MCF 10A (cell line): Measurements from ENCODE around the gene DDAH2. TPM values are rescaled to one million over a fixed set of nuclear protein-coding genes. Genes with fewer than 3 reads are reported as not detected.

Experiments used
- BruUV-seq: library from RNA; stranded (reverse); fragments of 400-500 nt; replicated peaks from 2 replicates; lab custom pipeline; 2021; lab: Mats Ljungman, UMichigan
- CTCF ChIA-PET: fragments of 300-600 bp; sonication (Branson Sonifier 250); formaldehyde crosslinking; extraction: SDS; loops from one replicate; lab custom pipeline; 2021; ENCODE audit warnings: antibody characterized with exemption, inconsistent platforms; lab: Yijun Ruan, JAX
- POLR2A ChIA-PET: fragments of 300-600, 350-650 bp; sonication (Branson Sonifier 250); formaldehyde crosslinking; extraction: SDS; loops from one replicate; lab custom pipeline; 2020; ENCODE audit warnings: antibody characterized with exemption, inconsistent platforms; lab: Yijun Ruan, JAX
- DNase-seq: peaks from one replicate; pipeline ENCODE4 v3.0.0-alpha.2; 2018; ENCODE audit not compliant: unreplicated experiment
- H3K27ac Mint-ChIP-seq: one replicate; pipeline ENCODE4 v1.8.0; 2022; ENCODE audit warnings: mild to moderate bottlenecking, low read depth, mixed read lengths; ENCODE audit not compliant: unreplicated experiment
- H3K27me3 Mint-ChIP-seq: one replicate; pipeline ENCODE4 v1.8.0; 2022; ENCODE audit warnings: mixed read lengths; ENCODE audit not compliant: insufficient read depth, unreplicated experiment
- H3K36me3 Mint-ChIP-seq: one replicate; pipeline ENCODE4 v1.8.0; 2022; ENCODE audit warnings: mild to moderate bottlenecking, moderate library complexity, mixed read lengths; ENCODE audit not compliant: insufficient read depth, unreplicated experiment
- H3K4me1 Mint-ChIP-seq: one replicate; pipeline ENCODE4 v1.8.0; 2022; ENCODE audit warnings: mixed read lengths; ENCODE audit not compliant: insufficient read depth, unreplicated experiment
- H3K4me3 Mint-ChIP-seq: one replicate; pipeline ENCODE4 v1.8.0; 2022; ENCODE audit warnings: mild to moderate bottlenecking, moderate library complexity, mixed read lengths; ENCODE audit not compliant: unreplicated experiment
- H3K9me3 Mint-ChIP-seq: one replicate; pipeline ENCODE4 v1.8.0; 2022; ENCODE audit warnings: mixed read lengths; ENCODE audit not compliant: unreplicated experiment
- intact Hi-C: fragments of 100-400 bp; cut with micrococcal nuclease; formaldehyde crosslinking; loops from 2 replicates; pipeline ENCODE4 v1.14.1; 2022
- total RNA-seq: library from RNA; stranded (reverse); gene quantifications from 2 replicates; pipeline ENCODE4 v1.2.3, GENCODE V29; 2022
- TF ChIP-seq, protein P1 (sequence below): fragments of 200-600 bp; IDR thresholded peaks from one replicate; pipeline ENCODE4 v1.8.0; 2022; ENCODE audit warnings: antibody characterized with exemption, mild to moderate bottlenecking; ENCODE audit not compliant: unreplicated experiment

DDAH2 gene
- total RNA-seq, 1 experiment from 2014 or later: 8.5 TPM

DNA sequence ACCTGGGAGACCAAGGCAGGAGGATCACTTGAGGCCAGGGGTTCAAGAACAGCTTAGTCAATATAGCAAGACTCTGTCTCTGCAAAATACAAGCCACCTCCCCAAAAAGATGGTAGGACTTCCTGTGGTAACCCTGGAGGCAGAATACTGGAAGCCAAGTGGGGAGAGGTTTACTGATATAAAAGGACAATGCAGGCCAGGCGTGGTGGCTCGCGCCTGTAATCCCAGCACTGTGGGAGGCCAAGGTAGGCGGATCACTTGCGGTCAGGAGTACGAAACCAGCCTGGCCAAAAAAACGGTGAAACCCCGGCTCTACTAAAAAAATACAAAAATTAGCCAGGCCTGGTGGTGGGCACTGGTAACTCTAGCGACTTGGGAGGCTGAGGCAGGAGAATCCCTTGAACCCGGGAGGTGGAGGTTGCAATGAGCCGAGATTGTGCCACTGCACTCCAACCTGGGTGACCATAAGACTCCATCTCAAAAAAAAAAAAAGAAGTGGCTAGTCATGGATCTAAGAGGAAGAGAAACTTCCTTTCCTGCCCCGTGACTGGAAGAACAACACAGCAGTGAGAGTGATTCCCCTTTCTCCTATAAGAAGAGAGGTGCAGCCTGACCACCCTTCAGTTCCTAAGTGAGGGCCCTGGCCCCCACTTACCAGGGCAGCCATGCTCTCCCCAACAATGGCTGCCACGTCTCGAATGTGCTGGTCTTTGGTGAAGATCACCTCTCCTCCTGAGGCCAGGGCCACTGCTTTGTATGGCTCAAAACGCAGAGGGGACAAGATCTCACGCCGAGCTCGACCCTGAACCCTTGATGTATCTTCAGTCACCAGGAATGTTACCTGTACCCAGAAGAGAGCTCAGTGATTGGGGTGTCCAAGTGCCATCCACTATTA is 39.5 kb upstream of the DDAH2 start:
- ChIA-PET POLR2A (interaction anchor here (0.7 kb wide), 1 partner anchor 29 kb away, joined by 3 read pairs; the partner anchor contains the start of gene MSH5), CTCF (interaction anchor here (0.5 to 2.2 kb wide), 13 partner anchors 10 to 88 kb away, joined by 3 to 19 read pairs (median 5); partner anchors contain the start of gene LY6G5C)
- DNase-seq: no peak
- H3K4me3 Mint-ChIP-seq: no peak overlapping the region
- intact Hi-C loops: loop anchor here (1.0 to 2.0 kb wide), 2 partner anchors 40 to 87 kb away; partner anchors contain the start of genes DDAH2 and LY6G5C
- no peaks in the 10 kb centered on the region for H3K9me3 Mint-ChIP-seq
- H3K4me1 Mint-ChIP-seq: peaks cover 5% of the 10 kb centered on the region
- no peaks in the 10 kb centered on the region for H3K27me3 Mint-ChIP-seq
- TF ChIP-seq, protein P1, sequence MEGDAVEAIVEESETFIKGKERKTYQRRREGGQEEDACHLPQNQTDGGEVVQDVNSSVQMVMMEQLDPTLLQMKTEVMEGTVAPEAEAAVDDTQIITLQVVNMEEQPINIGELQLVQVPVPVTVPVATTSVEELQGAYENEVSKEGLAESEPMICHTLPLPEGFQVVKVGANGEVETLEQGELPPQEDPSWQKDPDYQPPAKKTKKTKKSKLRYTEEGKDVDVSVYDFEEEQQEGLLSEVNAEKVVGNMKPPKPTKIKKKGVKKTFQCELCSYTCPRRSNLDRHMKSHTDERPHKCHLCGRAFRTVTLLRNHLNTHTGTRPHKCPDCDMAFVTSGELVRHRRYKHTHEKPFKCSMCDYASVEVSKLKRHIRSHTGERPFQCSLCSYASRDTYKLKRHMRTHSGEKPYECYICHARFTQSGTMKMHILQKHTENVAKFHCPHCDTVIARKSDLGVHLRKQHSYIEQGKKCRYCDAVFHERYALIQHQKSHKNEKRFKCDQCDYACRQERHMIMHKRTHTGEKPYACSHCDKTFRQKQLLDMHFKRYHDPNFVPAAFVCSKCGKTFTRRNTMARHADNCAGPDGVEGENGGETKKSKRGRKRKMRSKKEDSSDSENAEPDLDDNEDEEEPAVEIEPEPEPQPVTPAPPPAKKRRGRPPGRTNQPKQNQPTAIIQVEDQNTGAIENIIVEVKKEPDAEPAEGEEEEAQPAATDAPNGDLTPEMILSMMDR: no peak
- BruUV-seq: no TSS peak
- H3K27ac Mint-ChIP-seq: no peak overlapping the region
- no peaks in the 10 kb centered on the region for H3K36me3 Mint-ChIP-seq

DNA sequence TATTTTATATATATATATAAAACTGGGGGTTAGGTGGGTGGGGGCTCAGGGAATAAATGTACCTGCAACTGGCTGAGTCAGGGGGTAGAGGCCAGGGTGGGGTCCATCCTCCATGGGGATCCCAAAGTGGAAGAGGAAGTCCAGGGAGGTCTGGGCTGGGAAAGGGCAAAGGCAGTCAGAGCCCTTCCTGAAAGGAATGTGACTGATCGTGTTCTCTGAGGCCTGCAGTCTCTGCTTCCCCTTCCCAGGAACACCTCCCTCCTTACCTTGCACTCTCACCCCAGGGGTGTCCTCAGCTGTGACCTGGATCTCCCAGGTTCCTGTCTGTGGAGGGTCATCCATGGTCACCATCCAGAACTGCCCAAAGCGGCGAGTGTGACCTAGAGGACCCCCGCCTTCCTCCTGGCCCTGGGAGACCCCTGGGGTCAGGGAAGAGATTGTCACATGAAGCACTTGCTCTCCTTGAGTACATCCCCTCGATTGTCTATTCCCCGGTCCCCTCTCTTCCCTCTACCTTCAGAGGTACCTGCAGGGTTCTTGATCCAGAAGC is 38.1 kb upstream of the DDAH2 start:
- TF ChIP-seq, protein P1: no peak
- no TSS peak for BruUV-seq
- no peak for DNase-seq
- Mint-ChIP-seq H3K4me1 (no peaks in the 10 kb centered on the region), H3K27me3 (no peaks in the 10 kb centered on the region), H3K36me3 (no peaks in the 10 kb centered on the region), H3K4me3 (no peak overlapping the region), H3K27ac (no peak overlapping the region), H3K9me3 (no peaks in the 10 kb centered on the region)
- CTCF ChIA-PET: no interaction called here
- POLR2A ChIA-PET: no interaction called here
- intact Hi-C loops: no loop called here

DNA sequence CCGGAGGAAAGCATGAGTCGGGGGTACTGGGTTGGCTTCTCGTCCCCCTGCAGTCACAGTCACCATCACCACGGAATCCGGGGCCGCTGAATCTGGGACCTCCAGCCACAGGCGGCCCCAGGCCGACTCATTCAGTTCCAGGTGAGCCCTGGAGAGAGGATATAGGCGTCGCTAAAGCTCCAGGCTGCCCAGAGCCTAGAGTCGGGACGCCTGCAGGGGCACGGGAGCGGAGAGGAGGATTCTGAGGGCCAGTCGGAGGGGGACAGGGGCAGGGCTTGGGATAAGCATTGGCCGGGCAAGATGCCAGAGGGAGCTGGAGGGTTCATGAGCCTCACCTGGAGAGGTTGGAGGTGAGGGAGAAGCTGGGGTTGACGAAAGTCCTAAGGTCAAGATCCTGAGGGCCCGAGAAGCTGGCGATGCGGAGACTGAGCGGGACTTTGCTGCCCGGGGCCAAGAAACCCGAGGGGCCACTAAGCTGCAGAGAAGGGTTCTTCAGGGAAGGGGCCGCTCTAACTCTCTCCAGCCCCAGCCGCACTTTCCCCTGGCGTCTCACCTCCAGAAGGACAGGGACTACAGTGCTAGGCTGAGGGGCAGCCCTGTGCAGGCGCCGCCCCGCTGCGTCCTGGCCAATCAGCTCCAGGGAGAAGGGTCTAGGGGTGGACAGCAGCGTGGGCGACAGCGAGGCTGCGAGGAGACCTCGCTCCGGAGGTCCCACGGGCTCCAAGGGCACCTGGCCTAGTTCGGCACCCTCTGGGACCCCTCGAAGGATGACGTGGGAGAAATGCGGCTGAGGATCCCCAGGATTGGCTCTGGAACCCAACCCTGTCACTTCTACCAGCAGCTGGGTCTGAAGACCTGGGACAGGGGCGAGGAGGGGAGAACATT is 37.1 kb upstream of the DDAH2 start:
- intact Hi-C loops: no loop called here
- ChIA-PET CTCF (no interaction called here), POLR2A (interaction anchor here (0.8 kb wide), 1 partner anchor 13 kb away, joined by 3 read pairs; no protein-coding TSS in a partner anchor)
- no peak overlapping the region for H3K4me3 Mint-ChIP-seq
- H3K36me3 Mint-ChIP-seq: no peaks in the 10 kb centered on the region
- no peaks in the 10 kb centered on the region for H3K9me3 Mint-ChIP-seq
- no peak for DNase-seq
- H3K4me1 Mint-ChIP-seq: no peaks in the 10 kb centered on the region
- H3K27ac Mint-ChIP-seq: no peak overlapping the region
- TF ChIP-seq, protein P1: no peak
- no peaks in the 10 kb centered on the region for H3K27me3 Mint-ChIP-seq
- no TSS peak for BruUV-seq
